ENCODE measurements around the gene ATF6B. TPM values are rescaled to one million over a fixed set of nuclear protein-coding genes. Genes with fewer than 3 reads are reported as not detected.

Gene ATF6B
- total RNA-seq, 1 experiment from 2014 or later = 45.3 TPM

- Histone ChIP-seq H3K27ac (ENCODE audit: insufficient read length, low read depth, low read length) (no peak overlapping the region), H4K20me1 (ENCODE audit: control insufficient read depth, insufficient read depth, insufficient read length) (no peaks in the 10 kb centered on the region), H4K5ac (ENCODE audit: insufficient read length, low read depth, low read length) (no peak overlapping the region), H4K8ac (replicated peaks; ENCODE audit: insufficient read length, low read depth, low read length) (no peak overlapping the region), H3K9me3 (ENCODE audit: control insufficient read depth, low read depth, low read length) (no peaks in the 10 kb centered on the region), H2BK12ac (ENCODE audit: insufficient read length, low read depth, low read length) (no peak overlapping the region), H3K79me2 (ENCODE audit: insufficient read depth, low read length) (no peaks in the 10 kb centered on the region), H3K23ac (ENCODE audit: insufficient read length, low read depth, low read length) (no peak overlapping the region), H2BK120ac (ENCODE audit: low read depth, low read length, poor library complexity, severe bottlenecking) (no peak overlapping the region), H3K23me2 (ENCODE audit: insufficient read length, low read depth, low read length, poor library complexity, severe bottlenecking) (peaks cover 30% of the 10 kb centered on the region), H2BK5ac (ENCODE audit: insufficient read length, low read length) (no peak overlapping the region), H2AK5ac (ENCODE audit: insufficient read length, low read length) (no peak overlapping the region), H3K4me2 (ENCODE audit: insufficient read depth, insufficient read length, low read length) (peak overlapping the region; percentile 41), H3K4ac (ENCODE audit: low read depth, low read length) (no peak overlapping the region), H2BK20ac (ENCODE audit: low read depth, low read length, poor library complexity, severe bottlenecking) (no peak overlapping the region), H3K27me3 (ENCODE audit: insufficient read depth, low read length) (no peaks in the 10 kb centered on the region; the same call in 1 of the 2 replicates), H3T11ph (ENCODE audit: low read length) (no peak overlapping the region), H3K56ac (ENCODE audit: insufficient read length, low read depth, low read length) (no peak overlapping the region), H3K9ac (ENCODE audit: extremely low read depth, insufficient read length, low read length) (no peak overlapping the region), H3K79me1 (ENCODE audit: insufficient read depth, low read depth, low read length, poor library complexity, severe bottlenecking) (no peaks in the 10 kb centered on the region), H2BK15ac (ENCODE audit: low read depth, low read length) (no peak overlapping the region), H3K4me1 (ENCODE audit: insufficient read depth, low read length) (peaks cover 9% of the 10 kb centered on the region), H4K91ac (ENCODE audit: insufficient read length, low read depth, low read length) (no peak overlapping the region), H3K18ac (ENCODE audit: insufficient read length, low read depth, low read length) (no peak overlapping the region), H2AFZ (ENCODE audit: low read length) (no peak overlapping the region), H3K14ac (ENCODE audit: insufficient read depth, low read length) (no peak overlapping the region)
- DNase-seq = peak; percentile 91
- no peak for TF ChIP-seq CTCF (conservative IDR thresholded peaks at IDR 0.05)
- peak overlapping the region in 1 of 2 experiments; percentile 30; a peak in 2 of 5 replicates for H3K4me3 Mint-ChIP-seq
- H3K9me3 Mint-ChIP-seq = no peaks in the 10 kb centered on the region; a peak in 1 of 5 replicates
- peaks cover 4% of the 10 kb centered on the region for H3K27me3 Mint-ChIP-seq (ENCODE audit: low read depth)
- WGBS (ENCODE audit: extremely low coverage, insufficient read length, low lambda C conversion rate) = no CpG with 5 or more reads among the region's 39 CpGs
- H3K27ac Mint-ChIP-seq = peak overlapping the region in 1 of 3 experiments; percentile 60; a peak in 2 of 7 replicates
- peaks cover 0 to 8% (median 3%) of the 10 kb centered on the region in 3 experiments; a peak in 2 of 7 replicates for H3K36me3 Mint-ChIP-seq (ENCODE audit: insufficient read depth in 1 of 3, low read depth in 3 of 3)
- H3K4me1 Mint-ChIP-seq = peaks cover 39 to 62% of the 10 kb centered on the region in 2 experiments
Measured at GRCh38 chr6:32148289-32149091, 20.4 kb upstream of the ATF6B start.

Data from H9 (cell line).